Measurements from ENCODE around the gene ELL. TPM values are rescaled to one million over a fixed set of nuclear protein-coding genes. Genes with fewer than 3 reads are reported as not detected.
A peak's percentile ranks its signal among the peaks of the same experiment; 100 is the strongest.

ELL gene
- total RNA-seq, 1 donor from 2014 or later = 30.5 TPM

GRCh38 chr19:18468517-18468916, 53.4 kb downstream of the ELL start:
- intact Hi-C loops (cut with DNase I) = no loop called here
- no peak overlapping the region for H3K4me3 ChIP-seq
- peaks cover 17 to 49% of the 10 kb centered on the region in 2 donors for H3K4me1 ChIP-seq
- H3K27ac ChIP-seq = peak overlapping the region; percentile 5 to 41
- H3K27me3 ChIP-seq = no peaks in the 10 kb centered on the region
- peaks cover 10 to 23% of the 10 kb centered on the region in 2 donors for H3K36me3 ChIP-seq
- TF ChIP-seq CTCF (IDR thresholded peaks at IDR 0.05) = no peak
- no peak for DNase-seq (ENCODE audit: low spot score in 2 of 2)
- H3K9me3 ChIP-seq = no peaks in the 10 kb centered on the region

- H3K27me3 ChIP-seq = no peaks in the 10 kb centered on the region
- intact Hi-C loops (cut with DNase I) = no loop called here
- peaks cover 17 to 49% of the 10 kb centered on the region in 2 donors for H3K4me1 ChIP-seq
- DNase-seq (ENCODE audit: low spot score in 2 of 2) = no peak
- no peaks in the 10 kb centered on the region for H3K9me3 ChIP-seq
- no peak overlapping the region for H3K4me3 ChIP-seq
- H3K27ac ChIP-seq = peak overlapping the region in 1 of 2 donors; percentile 41
- H3K36me3 ChIP-seq = peaks cover 10 to 25% of the 10 kb centered on the region in 2 donors
- no peak for TF ChIP-seq CTCF (IDR thresholded peaks at IDR 0.05)
Measured at GRCh38 chr19:18467978-18468377, 53.9 kb downstream of the ELL start.

GRCh38 chr19:18466354-18466753, 55.5 kb downstream of the ELL start:
- peaks cover 17 to 59% of the 10 kb centered on the region in 2 donors for H3K4me1 ChIP-seq
- intact Hi-C loops (cut with DNase I) = no loop called here
- TF ChIP-seq CTCF (IDR thresholded peaks at IDR 0.05) = no peak
- no peak overlapping the region for H3K4me3 ChIP-seq
- no peaks in the 10 kb centered on the region for H3K27me3 ChIP-seq
- H3K9me3 ChIP-seq = no peaks in the 10 kb centered on the region
- no peak for DNase-seq (ENCODE audit: low spot score in 2 of 2)
- H3K36me3 ChIP-seq = peaks cover 10 to 28% of the 10 kb centered on the region in 2 donors
- peak overlapping the region; percentile 89 to 94 for H3K27ac ChIP-seq

GRCh38 chr19:18465964-18466339, 55.9 kb downstream of the ELL start:
- Histone ChIP-seq H3K4me3 (no peak overlapping the region), H3K27ac (peak overlapping the region; percentile 89 to 94), H3K36me3 (peaks cover 12 to 28% of the 10 kb centered on the region in 2 donors), H3K9me3 (no peaks in the 10 kb centered on the region), H3K27me3 (no peaks in the 10 kb centered on the region), H3K4me1 (peaks cover 21 to 63% of the 10 kb centered on the region in 2 donors)
- no peak for TF ChIP-seq CTCF (IDR thresholded peaks at IDR 0.05)
- intact Hi-C loops (cut with DNase I) = no loop called here
- DNase-seq (ENCODE audit: low spot score in 2 of 2) = no peak

GRCh38 chr19:18465214-18465963, 56.5 kb downstream of the ELL start:
- intact Hi-C loops (cut with DNase I) = no loop called here
- Histone ChIP-seq H3K4me1 (peaks cover 25 to 69% of the 10 kb centered on the region in 2 donors), H3K27ac (peak overlapping the region; percentile 89 to 94), H3K36me3 (peaks cover 13 to 28% of the 10 kb centered on the region in 2 donors), H3K27me3 (no peaks in the 10 kb centered on the region), H3K4me3 (no peak overlapping the region), H3K9me3 (no peaks in the 10 kb centered on the region)
- no peak for TF ChIP-seq CTCF (IDR thresholded peaks at IDR 0.05)
- no peak for DNase-seq (ENCODE audit: low spot score in 2 of 2)
